HG02884 (cell line): ENCODE measurements around the gene ARHGAP6.

Experiments used
- ATAC-seq: cut with Tn5 transposase; IDR thresholded peaks from one replicate; pipeline ENCODE4 v1.9.1; 2021; ENCODE audit warnings: mild to moderate bottlenecking, moderate library complexity; ENCODE audit not compliant: unreplicated experiment

Gene ARHGAP6

GRCh38 chrX:11329021-11329420, 336.7 kb downstream of the ARHGAP6 start:
- ATAC-seq: no peak

GRCh38 chrX:11328134-11328533, 337.6 kb downstream of the ARHGAP6 start:
- no peak for ATAC-seq

- ATAC-seq: no peak
Observed at GRCh38 chrX:11321986-11322385, 343.7 kb downstream of the ARHGAP6 start.

- ATAC-seq: no peak
Observed at GRCh38 chrX:11319806-11320520, 345.8 kb downstream of the ARHGAP6 start.

- ATAC-seq: no peak
Observed at GRCh38 chrX:11311706-11312105, 354.0 kb downstream of the ARHGAP6 start.

GRCh38 chrX:11309220-11309619, 356.5 kb downstream of the ARHGAP6 start:
- ATAC-seq: no peak

- ATAC-seq: no peak
Observed at GRCh38 chrX:11305641-11306040, 360.1 kb downstream of the ARHGAP6 start.

GRCh38 chrX:11304829-11305228, 360.9 kb downstream of the ARHGAP6 start:
- ATAC-seq: no peak

GRCh38 chrX:11298600-11298999, 367.1 kb downstream of the ARHGAP6 start:
- ATAC-seq: no peak

GRCh38 chrX:11296051-11296450, 369.7 kb downstream of the ARHGAP6 start:
- ATAC-seq: no peak

GRCh38 chrX:11293113-11293512, 372.6 kb downstream of the ARHGAP6 start, which contains the start of gene AMELX:
TSS of gene AMELX (plus strand) at chrX:11293413. CDS start at chrX:11294789, 1,376 bp downstream.
- no peak for ATAC-seq

- ATAC-seq: no peak
Observed at GRCh38 chrX:11290416-11291102, 375.2 kb downstream of the ARHGAP6 start.

- ATAC-seq: no peak
Observed at GRCh38 chrX:11287505-11287904, 378.2 kb downstream of the ARHGAP6 start.

- ATAC-seq: no peak
Observed at GRCh38 chrX:11285651-11286050, 380.1 kb downstream of the ARHGAP6 start.

- ATAC-seq: no peak
Observed at GRCh38 chrX:11282043-11282442, 383.7 kb downstream of the ARHGAP6 start.

- no peak for ATAC-seq
Observed at GRCh38 chrX:11273544-11273943, 392.2 kb downstream of the ARHGAP6 start.

- no peak for ATAC-seq
Observed at GRCh38 chrX:11272863-11273262, 392.9 kb downstream of the ARHGAP6 start.

GRCh38 chrX:11272290-11272689, 393.4 kb downstream of the ARHGAP6 start:
- ATAC-seq: no peak

GRCh38 chrX:11269996-11270395, 395.7 kb downstream of the ARHGAP6 start:
- ATAC-seq: no peak

GRCh38 chrX:11269006-11269405, 396.7 kb downstream of the ARHGAP6 start:
- ATAC-seq: no peak

GRCh38 chrX:11267425-11267824, 398.3 kb downstream of the ARHGAP6 start:
- ATAC-seq: no peak

GRCh38 chrX:11266573-11267003, 399.1 kb downstream of the ARHGAP6 start:
- ATAC-seq: no peak
